Neural progenitor cell (in vitro differentiated cells): ENCODE data around the gene SCLY. TPM values are rescaled to one million over a fixed set of nuclear protein-coding genes. Genes with fewer than 3 reads are reported as not detected.

ENCODE experiments used
- DNase-seq: peaks from one replicate; pipeline ENCODE4 v3.0.0-alpha.2; 2016; ENCODE audit warnings: low spot score
- H2AFZ ChIP-seq: fragments of 200-600 bp; sonication (generic); replicated peaks from 2 replicates; pipeline ENCODE4 v1.6.1; 2016; ENCODE audit warnings: antibody characterized with exemption
- H3F3A ChIP-seq: fragments of 200-600 bp; sonication (generic); 2 replicates; pipeline ENCODE4 v1.6.1; 2016; ENCODE audit warnings: antibody characterized with exemption, low read depth
- H3K27ac ChIP-seq: fragments of 200-600 bp; sonication (generic); 2 replicates; pipeline ENCODE4 v1.5.1; 2016; ENCODE audit warnings: mild to moderate bottlenecking
- H3K27me3 ChIP-seq: fragments of 200-600 bp; sonication (generic); 2 replicates; pipeline ENCODE4 v1.6.1; 2016; ENCODE audit warnings: mild to moderate bottlenecking, moderate library complexity
- H3K36me3 ChIP-seq: fragments of 200-600 bp; sonication (generic); 2 replicates; pipeline ENCODE4 v1.5.1; 2016
- H3K4me1 ChIP-seq: fragments of 200-600 bp; sonication (generic); 2 replicates; pipeline ENCODE4 v1.6.1; 2016; ENCODE audit warnings: mixed run types
- H3K4me2 ChIP-seq: fragments of 200-600 bp; sonication (generic); 2 replicates; pipeline ENCODE4 v1.6.1; 2016
- H3K4me3 ChIP-seq: fragments of 200-600 bp; sonication (generic); 2 replicates; pipeline ENCODE4 v1.5.1; 2016
- H3K79me2 ChIP-seq: fragments of 200-600 bp; sonication (generic); 2 replicates; pipeline ENCODE4 v1.6.1; 2016; ENCODE audit warnings: low read depth
- H3K9ac ChIP-seq: fragments of 200-600 bp; sonication (generic); 2 replicates; pipeline ENCODE4 v1.6.1; 2016
- H3K9me3 ChIP-seq: fragments of 200-600 bp; sonication (generic); 2 replicates; pipeline ENCODE4 v1.5.1; 2016; ENCODE audit warnings: low read depth
- H4K20me1 ChIP-seq: fragments of 200-600 bp; sonication (generic); 2 replicates; pipeline ENCODE4 v1.6.1; 2016; ENCODE audit warnings: low read depth
- H3K27ac Mint-ChIP-seq: 3 replicates; pipeline ENCODE4 v1.8.0; 2021; ENCODE audit warnings: mixed read lengths
- H3K27me3 Mint-ChIP-seq: 2 replicates; pipeline ENCODE4 v1.8.0; 2022; ENCODE audit warnings: low read depth, mild to moderate bottlenecking, inconsistent platforms, moderate library complexity, mixed read lengths; ENCODE audit not compliant: insufficient read depth
- H3K36me3 Mint-ChIP-seq: 3 replicates; pipeline ENCODE4 v1.8.0; 2021; ENCODE audit warnings: mixed read lengths
- H3K4me1 Mint-ChIP-seq: 3 replicates; pipeline ENCODE4 v1.8.0; 2021; ENCODE audit warnings: mixed read lengths
- H3K4me3 Mint-ChIP-seq: 3 replicates; pipeline ENCODE4 v1.8.0; 2021; ENCODE audit warnings: mild to moderate bottlenecking, moderate library complexity, mixed read lengths
- H3K9me3 Mint-ChIP-seq: 3 replicates; pipeline ENCODE4 v1.8.0; 2020; ENCODE audit warnings: mixed read lengths
- CTCF ChIP-seq: fragments of 200-600 bp; sonication (generic); IDR thresholded peaks from 2 replicates; pipeline ENCODE4 v1.5.1; 2017; ENCODE audit warnings: antibody characterized with exemption, mild to moderate bottlenecking
- EZH2 ChIP-seq: fragments of 200-600 bp; sonication (generic); IDR thresholded peaks from 2 replicates; pipeline ENCODE4 v1.6.1; 2017; ENCODE audit warnings: antibody characterized with exemption, mild to moderate bottlenecking, moderate library complexity
- EZH2phosphoT487 ChIP-seq: fragments of 200-600 bp; sonication (generic); IDR thresholded peaks from 2 replicates; pipeline ENCODE4 v1.6.1; 2017; ENCODE audit warnings: antibody characterized with exemption
- total RNA-seq: library from RNA; depleted of rRNA; stranded (reverse); fragments of >200 nt; gene quantifications from 2 replicates; pipeline ENCODE4 v1.2.3, GENCODE V29; 2015; ENCODE audit warnings: low replicate concordance

SCLY gene
- total RNA-seq, 1 donor from 2014 or later, result 44.1 TPM

- Histone ChIP-seq H3K27me3 (no peaks in the 10 kb centered on the region), H3K9ac (no peak overlapping the region), H3K36me3 (peaks cover 12% of the 10 kb centered on the region), H3K4me3 (no peak overlapping the region), H3K79me2 (peaks cover 5% of the 10 kb centered on the region), H2AFZ (no peak overlapping the region), H3K4me2 (no peak overlapping the region), H3K4me1 (no peaks in the 10 kb centered on the region), H4K20me1 (no peaks in the 10 kb centered on the region), H3K27ac (no peak overlapping the region), H3K9me3 (no peaks in the 10 kb centered on the region), H3F3A (no peaks in the 10 kb centered on the region)
- Mint-ChIP-seq H3K36me3 (peaks cover 52% of the 10 kb centered on the region), H3K27me3 (no peaks in the 10 kb centered on the region), H3K9me3 (peaks cover 4% of the 10 kb centered on the region), H3K4me1 (no peaks in the 10 kb centered on the region), H3K4me3 (no peak overlapping the region), H3K27ac (no peak overlapping the region)
- DNase-seq, result no peak
- TF ChIP-seq EZH2 (no peak), CTCF (no peak)
Measured at GRCh38 chr2:238069877-238070276, 9.1 kb downstream of the SCLY start.

GRCh38 chr2:238075397-238075796, 14.6 kb downstream of the SCLY start:
- no peaks in the 10 kb centered on the region for H3K27me3 ChIP-seq
- no peak overlapping the region for H3K9ac ChIP-seq
- Mint-ChIP-seq H3K27ac (no peak overlapping the region), H3K36me3 (peaks cover 58% of the 10 kb centered on the region), H3K4me1 (no peaks in the 10 kb centered on the region), H3K27me3 (no peaks in the 10 kb centered on the region), H3K4me3 (no peak overlapping the region), H3K9me3 (peaks cover 8% of the 10 kb centered on the region)
- H2AFZ ChIP-seq, result no peak overlapping the region
- no peaks in the 10 kb centered on the region for H3K4me1 ChIP-seq
- peaks cover 15% of the 10 kb centered on the region for H3K36me3 ChIP-seq
- H3K9me3 ChIP-seq, result no peaks in the 10 kb centered on the region
- H3K4me2 ChIP-seq, result no peak overlapping the region
- no peaks in the 10 kb centered on the region for H4K20me1 ChIP-seq
- H3K79me2 ChIP-seq, result peaks cover 17% of the 10 kb centered on the region
- H3K27ac ChIP-seq, result no peak overlapping the region
- DNase-seq, result no peak
- no peak for TF ChIP-seq CTCF
- no peak for TF ChIP-seq EZH2
- TF ChIP-seq EZH2phosphoT487, result no peak
- no peaks in the 10 kb centered on the region for H3F3A ChIP-seq
- H3K4me3 ChIP-seq, result no peak overlapping the region

- no peak overlapping the region for H3K27ac Mint-ChIP-seq
Measured at GRCh38 chr2:238077292-238077691, 16.5 kb downstream of the SCLY start.

More at GRCh38 chr2:238077292-238077691, 16.5 kb downstream of the SCLY start:
- H3K9ac ChIP-seq, result no peak overlapping the region
- no peaks in the 10 kb centered on the region for H3K9me3 ChIP-seq
- Mint-ChIP-seq H3K9me3 (peaks cover 8% of the 10 kb centered on the region), H3K4me3 (no peak overlapping the region), H3K36me3 (peaks cover 66% of the 10 kb centered on the region), H3K4me1 (no peaks in the 10 kb centered on the region), H3K27me3 (peaks cover 5% of the 10 kb centered on the region)
- no peak overlapping the region for H3K4me3 ChIP-seq
- H4K20me1 ChIP-seq, result no peaks in the 10 kb centered on the region
- H3K4me1 ChIP-seq, result no peaks in the 10 kb centered on the region
- H3K79me2 ChIP-seq, result peaks cover 17% of the 10 kb centered on the region
- TF ChIP-seq EZH2, result no peak
- no peak for TF ChIP-seq CTCF
- no peak for TF ChIP-seq EZH2phosphoT487
- no peaks in the 10 kb centered on the region for H3F3A ChIP-seq
- H3K36me3 ChIP-seq, result peaks cover 11% of the 10 kb centered on the region
- H2AFZ ChIP-seq, result no peak overlapping the region
- H3K27ac ChIP-seq, result no peak overlapping the region
- H3K27me3 ChIP-seq, result no peaks in the 10 kb centered on the region
- DNase-seq, result no peak
- no peak overlapping the region for H3K4me2 ChIP-seq
